Stimulated activated CD8-positive, alpha-beta memory T cell treated with anti-CD3 and anti-CD28 coated beads, Interleukin-12 subunit alpha, Interleukin-12 subunit beta, amount 100 ng/mL, for 1 hour (primary cell): ENCODE data around the gene FAM163B.
"Not testable (repeated sequence)": the region's sequence is repeated elsewhere in the genome, so short reads cannot be mapped to it uniquely, and the experiment has no call there.

Experiments used
- DNase-seq: peaks from one replicate; pipeline ENCODE4 v3.0.0-alpha.2; 2020; ENCODE audit warnings: low read depth

Gene FAM163B

DNA sequence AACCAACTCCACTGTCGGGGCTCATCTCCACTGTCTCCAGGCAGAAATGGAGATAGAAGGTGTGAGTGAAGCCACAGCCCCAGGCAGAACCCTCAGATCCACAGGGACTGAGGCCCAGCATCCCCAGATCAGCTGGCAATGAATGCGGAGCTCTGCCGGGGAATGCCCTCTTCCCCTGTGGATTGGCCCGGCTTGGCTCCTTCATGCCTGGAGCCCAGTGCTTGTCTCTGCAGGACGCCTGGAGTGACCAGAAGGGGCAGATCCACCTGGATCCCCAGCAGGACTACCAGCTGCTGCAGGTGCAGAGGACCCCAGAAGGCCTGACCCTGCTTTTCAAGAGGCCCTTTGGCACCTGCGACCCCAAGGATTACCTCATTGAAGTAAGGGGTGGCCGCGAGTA lies 30.4 kb upstream of the FAM163B start:
- DNase-seq, result no peak

DNA sequence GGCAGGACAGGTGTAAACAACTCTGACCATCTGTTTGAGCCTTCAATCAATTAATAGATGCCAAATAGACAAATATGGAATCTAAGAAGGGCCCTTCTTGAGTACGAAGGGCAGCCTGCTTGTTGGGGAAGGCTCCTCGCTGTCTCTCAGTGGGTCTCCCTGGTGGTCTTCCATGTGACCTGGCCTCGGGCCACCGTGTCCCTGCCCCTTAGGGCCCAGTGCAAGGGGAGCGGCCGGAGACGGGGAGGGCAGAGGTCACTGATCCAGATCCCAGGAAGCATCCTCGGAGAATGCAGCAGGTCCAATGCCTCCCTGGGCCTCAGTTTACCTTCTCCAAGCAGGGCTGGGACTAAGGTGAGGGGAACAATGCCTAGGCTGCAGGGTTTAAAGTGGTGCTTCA lies 29.5 kb upstream of the FAM163B start:
- no peak for DNase-seq

DNA sequence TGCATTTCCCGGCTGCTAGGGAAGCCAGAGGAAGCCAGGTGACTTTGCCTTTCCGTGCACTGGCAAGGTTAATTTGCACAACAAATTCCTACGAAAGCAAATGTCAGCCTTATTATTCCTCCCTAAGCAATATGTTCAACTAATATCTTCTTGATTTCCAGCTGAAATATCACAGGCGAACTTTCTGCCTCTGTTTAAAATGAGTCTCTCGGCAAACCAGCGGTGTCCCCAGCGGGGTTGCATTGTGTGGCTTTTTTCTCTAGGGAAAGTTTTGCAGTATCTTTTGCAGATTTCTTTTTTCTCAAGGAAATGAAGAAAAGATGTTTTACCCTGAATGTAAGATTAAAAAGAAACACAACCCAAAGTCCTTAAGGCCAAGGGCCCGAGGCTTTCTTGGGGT lies 28.9 kb upstream of the FAM163B start:
- DNase-seq, result no peak

DNA sequence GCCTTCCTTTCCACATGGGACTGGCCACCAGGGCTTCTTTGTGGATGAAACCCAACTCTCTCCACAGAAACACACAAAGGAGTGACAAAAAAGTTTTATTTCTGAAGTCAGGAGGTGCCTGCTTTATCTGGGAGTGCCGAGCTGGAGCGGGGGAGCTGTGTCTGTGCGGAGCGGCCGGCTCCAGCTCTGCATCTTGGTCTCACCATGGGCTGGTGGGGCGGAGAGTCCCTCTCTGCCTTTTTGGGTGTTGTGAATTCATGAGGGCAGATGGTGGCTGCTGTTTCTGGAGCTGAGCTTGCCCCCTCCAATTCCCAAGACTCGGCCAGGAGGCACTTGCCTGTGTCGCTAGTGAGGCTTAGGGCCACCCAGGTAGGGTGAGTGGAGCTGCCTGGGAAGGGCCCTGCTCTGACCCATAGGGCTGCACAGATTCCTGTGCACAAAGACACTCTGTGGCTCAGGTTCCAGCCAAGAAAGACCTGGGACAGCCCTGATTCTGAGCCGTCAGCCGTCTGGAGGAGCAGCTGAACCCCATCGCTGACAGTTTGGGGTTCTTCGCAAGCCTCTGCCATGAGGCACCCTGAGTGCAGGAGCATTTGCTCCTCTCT lies 28.4 kb upstream of the FAM163B start:
- DNase-seq, result no peak

DNA sequence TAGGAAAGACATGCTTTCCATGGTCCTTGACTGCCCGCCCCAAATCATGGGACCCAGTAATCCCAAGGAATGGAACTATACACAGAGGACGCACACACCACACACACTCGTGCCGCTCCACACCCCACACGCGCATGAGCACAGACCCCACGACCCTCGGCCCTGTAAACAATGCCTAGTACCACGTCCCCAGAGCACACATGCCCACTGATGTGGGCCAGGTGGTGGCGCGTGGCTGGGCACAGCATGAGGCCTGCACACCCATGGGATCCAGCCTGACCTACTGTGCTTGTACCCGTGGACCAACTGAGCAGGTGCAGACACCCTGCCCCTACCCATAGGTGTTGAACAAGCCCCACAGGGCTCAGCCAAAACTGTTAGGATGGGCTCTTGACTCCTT lies 27.7 kb upstream of the FAM163B start:
- DNase-seq, result no peak

DNA sequence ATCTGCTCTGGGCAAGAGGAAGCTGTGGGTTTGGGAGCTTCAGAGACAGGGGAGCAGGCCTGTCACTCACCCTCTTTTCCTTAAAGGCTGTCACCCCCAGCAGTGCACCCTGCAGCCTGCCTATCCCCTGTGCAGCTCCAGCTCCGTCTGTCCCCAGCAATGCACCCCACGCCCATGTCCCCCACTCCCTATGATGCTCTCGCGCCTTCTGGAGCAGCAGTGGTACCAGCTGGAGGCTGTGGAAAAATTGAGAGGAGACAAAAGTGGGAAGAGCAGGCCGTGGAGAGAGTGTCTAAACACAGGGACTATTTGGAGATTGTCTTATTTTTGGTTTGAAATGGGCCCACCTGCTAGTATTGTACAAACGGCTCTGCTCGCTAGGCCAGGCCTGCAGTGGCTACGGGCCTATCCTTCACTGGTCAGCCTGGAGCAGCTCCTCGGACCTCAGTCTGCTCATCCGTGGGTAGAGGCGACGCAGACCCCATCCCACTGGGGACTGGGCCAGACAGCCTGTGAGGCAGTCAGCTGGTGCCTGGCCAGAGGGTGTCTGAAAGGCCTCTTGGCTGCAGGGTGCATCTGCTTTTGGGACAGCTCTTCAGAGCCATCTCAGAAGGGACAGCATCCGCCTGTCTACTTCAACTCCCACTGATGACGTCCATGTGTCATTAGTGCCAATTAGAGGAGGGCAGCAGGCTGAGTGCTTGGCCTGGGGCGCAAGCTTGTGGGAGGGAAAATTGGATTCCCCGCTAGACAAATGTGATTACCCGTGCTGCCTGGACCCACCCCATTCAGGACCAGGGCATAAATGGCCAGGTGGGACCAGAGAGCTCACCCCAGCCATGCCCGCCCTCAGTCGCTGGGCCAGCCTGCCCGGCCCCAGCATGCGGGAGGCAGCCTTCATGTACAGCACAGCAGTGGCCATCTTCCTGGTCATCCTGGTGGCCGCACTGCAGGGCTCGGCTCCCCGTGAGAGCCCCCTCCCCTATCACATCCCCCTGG lies 26.6 kb upstream of the FAM163B start, which contains the start of gene DBH:
Gene DBH, plus strand, starts transcription at position 831 of the 999 bp plus-strand sequence. Its CDS starts 9 bp downstream, at position 840.
- DNase-seq, result no peak

DNA sequence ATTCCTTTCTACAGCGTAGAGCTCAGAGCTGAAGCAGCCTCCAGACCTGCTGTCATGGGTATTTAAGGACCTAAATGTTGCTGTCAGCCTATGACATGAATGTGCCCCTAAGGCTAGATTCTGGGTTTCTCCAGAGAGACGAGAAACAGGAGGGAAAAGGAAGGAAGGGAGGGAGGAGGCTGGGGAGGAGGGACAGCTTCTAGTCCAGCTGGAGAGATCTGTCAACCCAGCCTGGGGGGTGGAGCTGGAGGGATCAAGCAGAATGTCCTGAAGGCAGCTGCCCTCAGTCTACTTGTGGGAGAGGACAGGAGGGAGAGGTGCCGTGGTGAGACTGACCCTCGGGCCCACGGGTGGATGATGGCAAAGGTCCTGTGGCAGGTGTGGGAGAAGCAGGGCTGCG lies 25.9 kb upstream of the FAM163B start:
- DNase-seq, result no peak

DNA sequence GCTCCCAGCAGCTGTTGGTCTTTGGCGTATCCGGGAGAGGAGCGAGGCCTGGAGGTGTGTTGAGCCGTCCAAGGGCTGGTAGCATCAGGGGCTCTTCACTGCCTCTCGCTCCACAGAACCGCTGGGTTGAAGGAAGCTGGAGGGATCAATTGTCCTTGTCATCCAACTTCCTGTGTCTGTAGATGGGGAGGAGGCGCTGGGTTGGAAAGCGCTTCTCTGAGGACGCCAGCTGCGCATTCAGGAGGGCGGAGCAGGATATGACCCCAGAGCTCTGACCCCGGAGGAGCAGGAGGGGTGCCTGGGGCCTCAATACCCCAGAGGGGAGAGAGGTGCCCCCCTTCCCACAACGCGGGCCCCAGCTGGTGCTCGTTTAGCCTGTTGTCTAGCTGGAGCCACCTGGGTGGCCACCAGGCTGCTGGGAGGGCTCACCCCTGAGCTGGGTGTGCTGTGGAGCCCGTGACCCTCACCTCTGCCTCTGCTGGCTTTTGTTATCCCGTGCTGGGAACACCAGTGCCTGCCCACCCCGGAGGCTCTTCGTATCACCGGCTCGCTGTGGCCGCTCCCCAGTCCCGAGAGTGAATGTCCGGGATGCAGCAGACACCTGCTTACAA lies 25.0 kb upstream of the FAM163B start:
- no peak for DNase-seq

DNA sequence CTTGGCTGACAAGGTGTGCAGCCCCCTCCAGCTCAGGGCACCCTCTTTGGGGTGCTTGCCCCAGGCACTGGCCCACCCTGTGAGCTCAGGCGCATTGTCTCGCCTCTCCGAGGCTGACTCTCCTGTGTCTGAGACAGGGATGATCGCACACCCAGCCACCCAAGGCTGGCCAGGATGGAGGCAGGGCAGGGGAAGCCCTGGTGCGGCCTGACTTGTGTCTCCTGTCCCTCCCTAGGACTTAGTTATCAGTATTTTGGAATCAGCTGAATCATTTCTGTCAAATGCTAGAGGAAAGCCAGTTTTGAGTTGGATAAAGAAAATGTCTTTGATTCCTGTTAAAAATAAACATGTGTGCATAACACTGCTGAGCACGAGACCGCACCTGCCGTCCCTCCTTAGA lies 24.5 kb upstream of the FAM163B start:
- DNase-seq, result no peak

DNA sequence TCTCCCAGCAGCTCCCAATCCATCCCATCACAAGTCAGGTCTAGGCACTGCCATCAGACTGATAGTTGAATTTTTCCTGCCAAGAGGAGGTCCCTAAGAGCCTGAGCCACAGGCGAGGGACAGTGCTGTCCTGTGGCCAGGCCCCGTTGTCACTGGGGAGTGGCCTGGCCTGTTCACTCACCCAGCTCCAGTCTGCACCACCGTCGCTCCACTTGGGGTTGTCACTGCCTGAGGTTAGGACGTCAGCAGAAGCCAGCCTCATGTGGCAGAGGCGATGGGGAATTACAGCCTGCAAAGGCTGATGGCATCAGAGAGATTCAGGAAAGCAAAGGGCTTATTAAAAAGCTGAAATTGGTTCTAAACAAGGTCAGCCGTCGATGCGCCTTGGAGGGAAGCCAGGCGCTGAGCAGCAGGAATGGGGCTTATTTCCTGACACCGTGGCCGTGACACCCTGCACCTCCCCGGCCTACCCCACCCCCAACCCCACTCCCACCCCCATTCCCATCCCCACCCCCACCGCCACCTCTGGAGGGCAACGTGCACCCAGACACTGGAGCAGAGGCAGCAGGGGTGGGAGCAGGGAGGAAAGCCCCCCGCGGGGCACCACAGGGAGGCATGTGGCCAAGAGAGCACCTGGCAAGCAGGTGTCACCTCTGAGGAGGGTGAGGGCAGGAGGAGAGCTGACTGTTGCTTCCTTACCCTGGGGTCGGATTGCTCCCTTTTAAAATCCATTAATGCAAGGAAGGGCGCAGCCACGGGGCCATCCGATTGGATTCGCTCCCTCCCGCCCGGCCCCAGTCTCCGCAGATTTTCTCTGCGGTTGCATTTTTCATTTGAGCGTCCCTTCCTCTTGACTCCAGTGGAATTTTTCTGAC lies 23.9 kb upstream of the FAM163B start:
- DNase-seq, result no peak

DNA sequence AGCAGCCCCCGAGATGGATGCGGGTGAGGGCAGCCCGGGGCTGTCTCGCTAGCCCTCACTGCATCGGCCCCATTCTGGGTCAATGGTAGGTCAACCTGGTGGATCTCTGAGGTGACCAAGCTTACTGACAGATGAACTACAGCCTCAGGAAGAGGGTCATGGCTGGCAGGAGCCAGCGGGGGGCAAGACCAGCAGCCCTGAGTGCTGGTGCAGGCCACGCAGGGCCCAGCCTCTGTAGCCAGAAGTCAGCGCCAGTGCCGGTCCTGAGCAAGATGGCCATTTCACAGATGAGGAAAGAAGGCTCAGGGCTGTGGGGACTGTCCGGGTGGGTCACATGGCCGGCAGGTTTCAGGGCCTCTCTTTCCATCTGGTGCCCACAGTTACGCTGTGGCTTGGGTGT lies 21.9 kb upstream of the FAM163B start:
- DNase-seq, result no peak

DNA sequence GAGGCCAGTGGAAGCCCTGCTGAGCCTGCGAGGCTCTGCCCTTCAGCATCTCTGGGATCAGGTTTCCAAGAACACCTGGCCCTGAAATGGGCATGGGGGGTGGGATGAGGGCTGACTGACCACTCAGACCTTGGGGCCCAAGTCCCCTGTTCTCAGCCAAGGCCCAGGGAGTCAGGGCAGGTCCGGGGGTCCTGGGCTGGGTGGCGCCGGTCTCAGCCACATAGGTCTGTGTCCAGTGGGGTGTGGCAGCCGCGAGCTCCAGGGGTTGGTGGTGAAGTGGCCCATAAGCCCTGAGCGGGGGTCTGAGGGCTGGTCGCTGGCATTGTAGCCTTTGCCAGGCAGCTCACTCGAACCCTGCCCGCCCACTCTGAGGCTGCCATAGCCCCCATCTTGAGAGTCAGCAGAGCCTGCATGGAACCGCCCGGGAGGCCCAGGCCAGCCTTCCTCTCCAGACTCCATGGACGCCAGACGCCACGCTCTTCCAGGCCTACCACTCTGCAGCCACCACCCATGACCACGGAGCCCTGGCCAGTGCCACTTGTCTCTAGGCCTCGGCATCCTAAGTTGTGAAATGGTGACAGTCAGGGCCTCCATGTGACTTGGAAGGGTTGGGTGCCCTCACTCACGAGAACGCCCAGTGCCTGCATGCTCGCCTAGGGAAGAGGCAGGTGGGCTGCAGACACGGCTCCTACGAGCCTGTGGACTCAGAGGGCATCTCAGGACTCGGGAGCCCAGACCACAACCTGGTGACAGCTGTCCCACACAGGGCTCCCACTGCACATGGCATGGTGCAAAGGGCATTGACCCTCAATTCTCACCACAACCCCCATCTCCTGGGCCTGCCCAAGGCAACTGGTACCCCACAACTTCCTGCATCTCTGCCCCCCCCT lies 20.3 kb upstream of the FAM163B start:
- DNase-seq, result no peak

DNA sequence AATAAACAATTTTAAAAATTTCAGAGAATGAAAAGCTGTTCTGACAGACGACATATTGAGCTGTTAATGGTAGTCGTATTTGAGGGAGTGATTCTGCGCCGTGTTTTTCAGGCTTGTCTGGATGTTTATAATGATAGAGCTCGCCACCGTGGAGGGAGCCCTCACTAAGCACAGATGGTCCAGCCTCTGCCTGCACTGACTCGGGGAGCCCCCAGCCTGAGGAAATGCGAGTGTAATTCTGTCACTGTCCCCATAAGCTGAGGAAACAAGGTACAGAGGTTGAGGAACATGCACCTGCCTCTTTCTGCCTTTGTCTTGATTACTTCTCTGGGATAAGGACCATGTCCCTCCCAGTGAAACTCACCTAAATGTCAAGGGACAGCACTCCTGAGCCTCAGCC lies 19.6 kb upstream of the FAM163B start:
- no peak for DNase-seq

DNA sequence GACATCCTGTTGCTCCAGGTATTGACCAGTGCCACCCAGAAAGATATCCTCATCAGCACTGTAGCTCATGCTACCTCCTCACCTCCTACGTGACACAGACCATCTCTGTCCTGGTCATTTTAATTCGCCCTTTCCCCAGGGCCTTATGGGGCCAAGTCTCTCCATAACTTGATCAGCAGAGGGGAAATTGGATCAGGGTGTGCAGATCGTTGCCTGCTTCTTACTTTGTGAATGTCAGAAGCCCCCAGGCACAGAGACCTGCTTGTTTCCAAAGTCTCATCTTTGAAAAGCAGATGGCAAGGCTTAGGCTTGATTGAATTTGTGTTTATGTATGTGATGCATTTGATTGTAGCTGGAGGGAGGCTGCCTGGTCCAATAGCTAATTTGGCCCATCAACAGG lies 18.2 kb upstream of the FAM163B start:
- DNase-seq, result no peak

DNA sequence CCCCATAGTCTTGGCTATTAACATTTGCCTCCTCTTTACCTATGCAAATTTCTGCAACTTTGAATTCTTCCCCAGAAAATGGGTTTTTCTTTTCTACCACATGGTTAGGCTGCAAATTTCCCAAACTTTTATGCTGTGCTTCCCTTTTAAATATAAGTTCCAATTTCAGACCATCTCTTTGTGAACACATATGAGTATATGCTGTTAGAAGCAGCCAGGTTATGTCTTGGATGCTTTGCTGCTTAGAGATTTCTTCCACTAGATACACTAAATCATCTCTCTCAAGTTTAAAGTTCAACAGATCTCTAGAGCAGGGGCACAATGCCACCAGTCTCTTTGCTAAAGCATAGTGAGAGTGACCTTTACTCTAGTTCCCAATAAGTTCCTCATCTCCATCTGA lies 16.8 kb upstream of the FAM163B start:
- not testable (repeated sequence) for DNase-seq

DNA sequence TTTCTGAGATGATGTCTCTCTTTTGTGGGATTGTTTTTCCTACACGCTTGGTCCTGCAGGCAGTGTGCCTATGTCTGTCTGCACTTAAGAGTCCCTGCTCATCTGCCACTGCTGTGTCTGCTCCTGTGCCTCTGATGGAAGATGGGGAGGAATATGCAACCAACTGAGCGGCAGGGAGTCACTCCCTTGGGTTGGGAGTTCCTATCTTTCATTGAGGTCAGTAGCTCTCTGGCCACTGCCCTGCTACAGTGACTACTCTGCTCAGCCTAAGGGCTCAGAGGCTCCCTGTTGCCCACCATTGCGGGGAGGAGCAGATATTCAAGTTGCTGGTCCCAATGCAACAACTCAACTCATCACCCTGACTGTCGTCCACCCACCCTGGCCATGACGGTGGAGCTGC lies 13.4 kb upstream of the FAM163B start:
- DNase-seq, result no peak

DNA sequence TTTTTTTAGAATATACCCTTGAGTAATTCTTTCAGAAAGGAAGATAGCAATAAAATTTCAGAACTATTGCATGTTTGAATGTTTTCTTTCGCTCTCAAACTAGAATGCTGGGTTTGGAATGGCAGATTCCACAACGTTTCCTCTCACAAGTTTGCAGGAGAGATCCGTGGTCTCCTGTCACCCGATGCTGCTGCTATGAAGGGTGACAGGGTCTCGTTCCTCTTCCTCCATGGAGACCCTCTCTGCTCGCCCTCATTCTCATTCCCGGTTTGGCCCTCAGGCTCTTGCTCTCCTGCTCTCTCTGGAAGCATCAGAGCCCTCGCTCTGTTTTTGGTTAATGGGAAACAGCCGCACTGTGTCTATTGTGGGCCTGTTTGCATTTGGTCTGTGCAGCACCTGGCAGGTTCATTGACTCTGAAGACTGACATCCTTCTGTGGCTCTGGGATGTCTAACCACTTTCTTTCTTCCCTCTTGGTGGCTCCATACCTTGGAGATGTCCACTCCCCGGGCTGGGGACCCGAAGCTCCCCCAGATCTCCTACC lies 12.6 kb upstream of the FAM163B start:
- DNase-seq, result no peak

DNA sequence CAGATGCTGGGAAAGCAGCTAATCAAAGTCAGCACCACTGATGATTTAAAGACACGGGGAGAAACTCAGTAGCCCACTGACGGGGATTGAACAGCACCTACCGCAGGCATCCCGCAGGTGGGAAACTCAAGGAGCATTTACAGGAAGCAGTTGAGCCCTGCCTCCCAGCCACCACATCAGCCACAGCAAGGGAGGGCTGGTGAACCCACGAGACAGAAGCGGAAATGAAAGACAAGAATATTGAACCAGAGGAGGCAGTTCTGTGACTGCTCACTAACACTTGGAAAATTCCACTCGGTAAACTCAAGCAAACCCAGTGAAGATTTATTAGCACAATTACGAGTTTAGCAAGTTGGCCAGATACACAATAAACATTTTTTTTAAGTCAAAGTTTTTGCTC lies 10.6 kb upstream of the FAM163B start:
- peak; percentile 36 for DNase-seq

DNA sequence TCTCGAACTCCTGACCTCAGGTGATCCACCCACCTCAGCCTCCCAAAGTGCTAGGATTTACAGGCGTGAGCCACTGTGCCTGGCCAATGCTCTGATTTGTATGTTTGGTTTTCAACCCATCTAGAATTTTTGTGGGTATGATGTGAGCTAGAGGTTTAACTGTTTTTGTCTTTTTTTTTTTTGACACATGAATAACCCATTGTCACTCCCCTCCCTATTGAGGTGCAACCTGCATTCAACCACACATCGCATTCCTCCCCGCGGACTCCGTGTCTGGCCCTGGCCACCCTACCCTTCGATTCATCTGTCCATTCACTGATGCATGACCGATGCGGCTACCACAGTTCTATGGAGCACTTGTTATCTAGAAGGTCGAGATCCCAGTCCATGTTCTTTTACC lies 9.5 kb upstream of the FAM163B start:
- DNase-seq, result no peak

DNA sequence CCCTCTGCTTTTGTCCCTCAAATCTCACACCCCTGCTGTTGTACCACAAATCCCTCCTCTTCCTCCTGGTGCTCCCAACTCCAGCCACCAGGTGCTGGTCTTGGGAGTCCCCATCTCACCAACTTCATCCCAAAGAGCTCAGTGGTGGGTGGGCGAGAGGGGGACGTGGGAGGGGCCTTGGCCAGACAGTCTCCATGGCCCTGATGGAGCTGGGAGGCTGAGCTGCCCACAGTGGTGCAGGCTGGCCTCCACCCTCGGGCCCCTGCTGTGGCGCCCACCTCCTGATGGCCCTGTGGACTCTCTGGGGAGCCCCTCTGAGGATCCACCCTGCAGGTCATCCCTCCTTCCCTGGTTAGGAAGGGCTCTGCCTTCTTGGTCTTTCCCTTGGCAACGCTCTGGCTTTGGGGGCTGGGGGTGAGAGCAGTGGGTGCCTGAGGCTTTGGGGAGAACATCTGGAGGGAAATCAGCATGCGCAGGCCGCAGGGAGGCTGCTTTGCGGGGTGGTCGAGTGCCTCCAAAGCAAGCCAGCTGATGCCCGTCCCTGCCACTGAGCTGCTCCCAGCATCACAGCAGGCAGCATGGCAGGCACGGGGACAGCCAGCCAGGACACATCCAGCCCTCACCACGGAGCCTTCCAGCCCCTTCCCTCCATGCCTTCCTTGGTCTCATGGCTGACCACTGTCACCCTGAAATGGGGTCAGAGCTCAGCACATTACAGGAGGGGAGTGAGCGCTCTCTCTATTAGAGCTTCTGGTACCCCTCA lies 7.6 kb upstream of the FAM163B start:
- DNase-seq, result no peak
